ENCODE results near the gene CADM1. TPM values are rescaled to one million over a fixed set of nuclear protein-coding genes. Genes with fewer than 3 reads are reported as not detected.

Gene CADM1
- total RNA-seq, 1 experiment from 2014 or later = 0.79 TPM

- TF ChIP-seq YY1 (IDR thresholded peaks at IDR 0.05; ENCODE audit: extremely low read depth, insufficient replicate concordance, low read depth, low read length) = no peak
- no peak for TF ChIP-seq FOSL1 (IDR thresholded peaks at IDR 0.05; ENCODE audit: low read depth)
- no peak for TF ChIP-seq ZFX (IDR thresholded peaks at IDR 0.05)
- TF ChIP-seq SIN3A (IDR thresholded peaks at IDR 0.05; ENCODE audit: low read depth) = no peak
- TF ChIP-seq SRF (IDR thresholded peaks at IDR 0.05; ENCODE audit: low read depth) = no peak
- TF ChIP-seq MAX (IDR thresholded peaks at IDR 0.05) = no peak
- TF ChIP-seq POLR2A (IDR thresholded peaks at IDR 0.05; ENCODE audit: borderline replicate concordance, extremely low read depth, insufficient read depth, insufficient read length) = no peak
- no peak for TF ChIP-seq SP1 (IDR thresholded peaks at IDR 0.05; ENCODE audit: low read depth)
- no peak for TF ChIP-seq ATF3 (IDR thresholded peaks at IDR 0.05)
- TF ChIP-seq ZNF274 (IDR thresholded peaks at IDR 0.05; ENCODE audit: low read depth, low read length) = no peak
- no peak for TF ChIP-seq POLR2AphosphoS5 (IDR thresholded peaks at IDR 0.05; ENCODE audit: low read depth, low read length)
- TF ChIP-seq JUND (IDR thresholded peaks at IDR 0.05) = no peak
- TF ChIP-seq REST (IDR thresholded peaks at IDR 0.05; ENCODE audit: low read depth) = no peak
- no peak for TF ChIP-seq EZH2phosphoT487 (IDR thresholded peaks at IDR 0.05; ENCODE audit: borderline replicate concordance)
- TF ChIP-seq EGR1 (IDR thresholded peaks at IDR 0.05; ENCODE audit: low read depth) = no peak
- no peak for TF ChIP-seq CTCF (IDR thresholded peaks at IDR 0.05 in 2 of 3, conservative IDR thresholded peaks at IDR 0.05 in 1 of 3; ENCODE audit: borderline replicate concordance in 1 of 3, insufficient read depth in 1 of 3, low read depth in 2 of 3, low read length in 2 of 3)
- TF ChIP-seq EZH2 (IDR thresholded peaks at IDR 0.05) = no peak
- no peak for TF ChIP-seq ZBTB33 (IDR thresholded peaks at IDR 0.05; ENCODE audit: extremely low read depth, insufficient replicate concordance, low read length)
- no peak for TF ChIP-seq RAD21 (IDR thresholded peaks at IDR 0.05; ENCODE audit: low read depth)
- no peak for TF ChIP-seq CEBPB (IDR thresholded peaks at IDR 0.05; ENCODE audit: low read depth)
- ATAC-seq = no peak
- H3K36me3 ChIP-seq (ENCODE audit: control insufficient read depth in 1 of 2, insufficient read depth in 2 of 2, low read length in 2 of 2) = no peaks in the 10 kb centered on the region
- no peak overlapping the region for H3K4me3 ChIP-seq (replicated peaks in 1 of 2; ENCODE audit: low read depth in 1 of 2, low read length in 2 of 2)
- CTCF ChIA-PET = no interaction called here
- H3K9ac ChIP-seq (ENCODE audit: low read length) = no peak overlapping the region
- no TSS peak for BruUV-seq (replicated peaks)
- DNase-seq (ENCODE audit: low read depth, low spot score) = no peak
- H3K27me3 ChIP-seq (ENCODE audit: insufficient read depth, low read length) = no peaks in the 10 kb centered on the region
- no peaks in the 10 kb centered on the region for H3K4me1 ChIP-seq (ENCODE audit: control insufficient read depth in 1 of 2, insufficient read depth in 2 of 2, low read length in 2 of 2)
- H4K20me1 ChIP-seq (ENCODE audit: insufficient read depth) = no peaks in the 10 kb centered on the region
- no peaks in the 10 kb centered on the region; a peak in 1 of 4 replicates for H3K9me3 ChIP-seq (ENCODE audit: control insufficient read depth in 1 of 2, insufficient read depth in 1 of 2, low read depth in 1 of 2, low read length in 2 of 2)
- intact Hi-C loops (cut with micrococcal nuclease) = no loop called here
- H3K4me2 ChIP-seq (ENCODE audit: low read length) = no peak overlapping the region
- H2AFZ ChIP-seq (ENCODE audit: low read depth, low read length, poor library complexity, severe bottlenecking) = no peak overlapping the region
- no peaks in the 10 kb centered on the region for H3K9me2 ChIP-seq (ENCODE audit: insufficient read depth)
- no peak overlapping the region for H3K27ac ChIP-seq (ENCODE audit: low read depth, low read length)
- POLR2A ChIA-PET = no interaction called here
- no peaks in the 10 kb centered on the region for H3K79me2 ChIP-seq (ENCODE audit: insufficient read depth, low read length)
- RAD21 ChIA-PET (ENCODE audit: low non-redundant PET in 1 of 2, low total read pairs in 2 of 2, uncharacterized antibody in 2 of 2, unreplicated experiment in 2 of 2) = no interaction called here
Measured at GRCh38 chr11:115321605-115322289, 182.5 kb downstream of the CADM1 start.

All from HCT116 (cell line).